OCI-LY1 (cell line): Measurements from ENCODE around the gene FAH.

Experiments
- H2AFZ ChIP-seq: fragments of 200-600 bp; sonication (generic), shearing (Covaris generic); 2 replicates; pipeline ENCODE4 v1.6.0; 2014; ENCODE audit warnings: antibody characterized with exemption, mild to moderate bottlenecking, low read length
- H3F3A ChIP-seq: fragments of 200-600 bp; sonication (generic), shearing (Covaris generic); 2 replicates; pipeline ENCODE4 v1.6.0; 2014; ENCODE audit warnings: mild to moderate bottlenecking, antibody characterized with exemption, low read length, moderate library complexity; ENCODE audit not compliant: insufficient read depth
- H3K27ac ChIP-seq: fragments of 200-600 bp; sonication (generic); 2 replicates; pipeline ENCODE4 v1.5.1; 2014; ENCODE audit warnings: low read length, mixed run types, mild to moderate bottlenecking, low read depth; ENCODE audit not compliant: poor library complexity, severe bottlenecking
- H3K27me3 ChIP-seq: fragments of 200-600 bp; sonication (generic); 2 replicates; pipeline ENCODE4 v1.6.0; 2014; ENCODE audit warnings: antibody characterized with exemption, mild to moderate bottlenecking, low read length, moderate library complexity; ENCODE audit not compliant: insufficient read depth
- H3K36me3 ChIP-seq: fragments of 200-600 bp; sonication (generic); 2 replicates; pipeline ENCODE4 v1.6.1; 2014; ENCODE audit warnings: mild to moderate bottlenecking, antibody characterized with exemption, low read length, moderate library complexity, mixed read lengths; ENCODE audit not compliant: insufficient read depth
- H3K4me1 ChIP-seq: fragments of 200-600 bp; sonication (generic); 2 replicates; pipeline ENCODE4 v1.5.1; 2014; ENCODE audit warnings: mild to moderate bottlenecking, low read length, moderate library complexity; ENCODE audit not compliant: insufficient read depth, severe bottlenecking
- H3K4me2 ChIP-seq: fragments of 200-600 bp; sonication (generic), shearing (Covaris generic); 2 replicates; pipeline ENCODE4 v1.6.1; 2014; ENCODE audit warnings: low read length
- H3K4me3 ChIP-seq: fragments of 200-600 bp; sonication (generic); 2 replicates; pipeline ENCODE4 v1.5.1; 2014; ENCODE audit warnings: low read length, low read depth, mild to moderate bottlenecking, mixed read lengths; ENCODE audit not compliant: poor library complexity, severe bottlenecking
- H3K79me2 ChIP-seq: fragments of 200-600 bp; shearing (Covaris generic); 2 replicates; pipeline ENCODE4 v1.6.1; 2016; ENCODE audit warnings: mixed run types, low read length, mixed read lengths; ENCODE audit not compliant: insufficient read depth
- H3K9ac ChIP-seq: fragments of 200-600 bp; sonication (generic), shearing (Covaris generic); 2 replicates; pipeline ENCODE4 v1.6.1; 2014; ENCODE audit warnings: mild to moderate bottlenecking, low read length, mixed read lengths
- H3K9me2 ChIP-seq: fragments of 200-600 bp; sonication (generic), shearing (Covaris generic); 2 replicates; pipeline ENCODE4 v1.6.1; 2014; ENCODE audit warnings: low read depth, mild to moderate bottlenecking, low read length, mixed read lengths
- H3K9me3 ChIP-seq: fragments of 200-600 bp; shearing (Covaris generic); 2 replicates; pipeline ENCODE4 v1.6.1; 2014; ENCODE audit warnings: low read length, mixed read lengths
- H4K20me1 ChIP-seq: fragments of 200-600 bp; sonication (generic), shearing (Covaris generic); 2 replicates; pipeline ENCODE4 v1.6.0; 2016; ENCODE audit warnings: mild to moderate bottlenecking, low read length; ENCODE audit not compliant: insufficient read depth
- EZH2 ChIP-seq: fragments of 200-600 bp; sonication (generic), shearing (Covaris generic); IDR thresholded peaks from 2 replicates; pipeline ENCODE4 v1.8.0; 2017; ENCODE audit warnings: borderline replicate concordance, mixed run types, mild to moderate bottlenecking, antibody characterized with exemption, low read length, moderate library complexity, mixed read lengths
- TF ChIP-seq, protein P1 (sequence below): fragments of 200-600 bp; sonication (generic), shearing (Covaris generic); IDR thresholded peaks from 2 replicates; pipeline ENCODE4 v1.5.1; 2017; ENCODE audit warnings: mild to moderate bottlenecking, antibody characterized with exemption, low read length, moderate library complexity, mixed read lengths

Gene FAH

DNA sequence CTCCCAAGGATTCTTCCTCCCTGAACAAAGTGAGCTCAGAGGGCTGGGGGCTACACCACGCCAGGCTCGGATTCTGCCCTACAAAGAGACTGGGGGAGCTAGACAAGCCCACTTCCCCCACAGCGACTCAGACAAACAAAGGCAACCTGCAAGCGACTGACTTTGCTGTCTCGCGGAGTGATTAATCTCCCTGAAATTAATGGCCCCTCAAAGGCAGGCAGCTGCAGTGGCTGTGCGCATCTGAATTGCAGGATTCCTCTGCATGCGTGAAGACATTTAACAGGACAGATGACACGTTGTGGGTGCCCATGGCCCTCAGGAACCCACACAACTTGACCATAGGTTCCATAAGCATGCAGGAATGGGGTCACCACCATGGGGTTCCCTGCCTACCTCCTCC lies 80.8 kb downstream of the FAH start:
- H3K36me3 ChIP-seq: no peaks in the 10 kb centered on the region
- no peak for TF ChIP-seq EZH2
- TF ChIP-seq, protein P1, sequence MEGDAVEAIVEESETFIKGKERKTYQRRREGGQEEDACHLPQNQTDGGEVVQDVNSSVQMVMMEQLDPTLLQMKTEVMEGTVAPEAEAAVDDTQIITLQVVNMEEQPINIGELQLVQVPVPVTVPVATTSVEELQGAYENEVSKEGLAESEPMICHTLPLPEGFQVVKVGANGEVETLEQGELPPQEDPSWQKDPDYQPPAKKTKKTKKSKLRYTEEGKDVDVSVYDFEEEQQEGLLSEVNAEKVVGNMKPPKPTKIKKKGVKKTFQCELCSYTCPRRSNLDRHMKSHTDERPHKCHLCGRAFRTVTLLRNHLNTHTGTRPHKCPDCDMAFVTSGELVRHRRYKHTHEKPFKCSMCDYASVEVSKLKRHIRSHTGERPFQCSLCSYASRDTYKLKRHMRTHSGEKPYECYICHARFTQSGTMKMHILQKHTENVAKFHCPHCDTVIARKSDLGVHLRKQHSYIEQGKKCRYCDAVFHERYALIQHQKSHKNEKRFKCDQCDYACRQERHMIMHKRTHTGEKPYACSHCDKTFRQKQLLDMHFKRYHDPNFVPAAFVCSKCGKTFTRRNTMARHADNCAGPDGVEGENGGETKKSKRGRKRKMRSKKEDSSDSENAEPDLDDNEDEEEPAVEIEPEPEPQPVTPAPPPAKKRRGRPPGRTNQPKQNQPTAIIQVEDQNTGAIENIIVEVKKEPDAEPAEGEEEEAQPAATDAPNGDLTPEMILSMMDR: no peak
- no peak overlapping the region for H3K9ac ChIP-seq
- H3K27me3 ChIP-seq: no peaks in the 10 kb centered on the region
- H3K9me3 ChIP-seq: no peaks in the 10 kb centered on the region
- no peaks in the 10 kb centered on the region for H4K20me1 ChIP-seq
- no peak overlapping the region for H3K4me3 ChIP-seq
- H3K4me1 ChIP-seq: no peaks in the 10 kb centered on the region
- no peak overlapping the region for H3K27ac ChIP-seq
- H3K79me2 ChIP-seq: no peaks in the 10 kb centered on the region
- no peak overlapping the region for H3K4me2 ChIP-seq
- no peaks in the 10 kb centered on the region for H3F3A ChIP-seq
- H2AFZ ChIP-seq: no peak overlapping the region
- no peaks in the 10 kb centered on the region for H3K9me2 ChIP-seq

DNA sequence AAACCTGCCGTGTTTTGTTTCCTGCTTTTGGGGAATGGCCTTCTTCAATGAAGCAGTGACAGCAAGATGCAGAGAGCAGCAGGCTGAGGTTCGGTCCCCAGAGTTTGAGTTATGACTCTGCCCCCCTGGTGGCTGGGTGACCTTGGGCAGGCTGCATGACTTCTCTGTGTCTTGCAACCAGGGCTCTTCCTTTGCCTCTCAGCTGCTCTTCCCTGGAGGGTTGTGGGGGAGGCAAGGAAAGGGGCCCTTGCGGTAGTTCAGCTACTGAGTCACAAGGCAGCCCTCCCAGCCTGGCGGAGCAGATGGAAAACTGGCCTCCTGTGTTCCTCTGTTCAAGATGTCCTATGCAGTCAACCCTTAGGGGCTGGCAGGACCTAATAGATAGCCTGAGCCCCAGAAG lies 82.1 kb downstream of the FAH start:
- Histone ChIP-seq H3K27ac (no peak overlapping the region), H3K9ac (no peak overlapping the region), H3K4me3 (no peak overlapping the region), H3K9me2 (no peaks in the 10 kb centered on the region), H2AFZ (no peak overlapping the region), H3K79me2 (no peaks in the 10 kb centered on the region), H3K4me1 (no peaks in the 10 kb centered on the region), H3F3A (no peaks in the 10 kb centered on the region), H3K4me2 (no peak overlapping the region), H3K27me3 (no peaks in the 10 kb centered on the region), H3K9me3 (no peaks in the 10 kb centered on the region), H3K36me3 (no peaks in the 10 kb centered on the region), H4K20me1 (no peaks in the 10 kb centered on the region)
- no peak for TF ChIP-seq EZH2
- TF ChIP-seq, protein P1: peak; percentile 62
